Astrocyte (in vitro differentiated cells and primary cell): ENCODE results near the gene TPO.

Source experiments
- CTCF ChIP-seq: IDR thresholded peaks from 2 replicates; pipeline ENCODE4 v1.5.1; 2011; ENCODE audit warnings: low read depth, mild to moderate bottlenecking, inconsistent platforms, low read length, moderate library complexity; ENCODE audit not compliant: insufficient read depth
- EZH2 ChIP-seq: IDR thresholded peaks from 2 replicates; pipeline ENCODE4 v1.6.1; 2012; ENCODE audit warnings: mild to moderate bottlenecking, low read length, inconsistent platforms; ENCODE audit not compliant: insufficient read depth

GRCh38 chr2:1544478-1545069 is 131.3 kb downstream of the TPO start:
- TF ChIP-seq CTCF (no peak), EZH2 (no peak)
